ENCODE data around the gene CDK5RAP2. TPM values are rescaled to one million over a fixed set of nuclear protein-coding genes. Genes with fewer than 3 reads are reported as not detected.

The CDK5RAP2 gene
- total RNA-seq, 3 donors from 2014 or later (not counting 1 experiment from before 2014, with no cell fraction given), result 81.5 to 95.7 (median 82.4) TPM

DNA sequence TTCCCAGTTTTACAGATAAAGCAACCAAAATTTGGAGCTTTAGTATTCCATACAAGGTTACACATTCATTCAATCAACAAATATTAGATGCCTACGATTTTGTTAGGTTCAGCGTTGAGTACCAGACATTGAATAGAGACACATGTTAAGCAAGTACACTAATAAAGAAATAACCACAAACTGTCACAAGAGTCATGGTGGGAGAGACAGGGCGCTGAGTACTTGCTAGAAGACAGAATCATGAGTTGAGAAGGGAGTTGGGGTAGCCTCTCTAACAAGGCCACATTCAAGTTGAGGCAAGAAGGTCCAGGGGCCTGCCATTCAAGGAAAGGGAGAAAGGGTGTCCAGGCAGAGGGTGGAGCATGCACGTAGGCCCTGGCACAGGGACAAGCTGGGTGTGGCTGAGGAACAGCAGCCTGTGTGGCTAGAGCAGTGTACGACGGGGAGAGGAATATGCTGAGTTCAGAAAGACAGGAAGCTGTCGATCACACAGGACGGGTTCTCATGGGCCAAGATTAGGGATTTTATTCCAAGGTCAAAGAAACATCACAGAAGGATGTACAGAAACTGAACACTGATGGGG is 17.0 kb downstream of the CDK5RAP2 start:
- Mint-ChIP-seq H3K36me3 (peaks cover 19% of the 10 kb centered on the region), H3K27me3 (ENCODE audit: low read depth in 2 of 2) (no peaks in the 10 kb centered on the region), H3K4me1 (peaks cover 36 to 41% of the 10 kb centered on the region in 2 donors), H3K4me3 (no peak overlapping the region), H3K9me3 (no peaks in the 10 kb centered on the region), H3K27ac (peak overlapping the region in 1 of 2 donors; percentile 21)
- no peak for DNase-seq
- TF ChIP-seq, protein P1, sequence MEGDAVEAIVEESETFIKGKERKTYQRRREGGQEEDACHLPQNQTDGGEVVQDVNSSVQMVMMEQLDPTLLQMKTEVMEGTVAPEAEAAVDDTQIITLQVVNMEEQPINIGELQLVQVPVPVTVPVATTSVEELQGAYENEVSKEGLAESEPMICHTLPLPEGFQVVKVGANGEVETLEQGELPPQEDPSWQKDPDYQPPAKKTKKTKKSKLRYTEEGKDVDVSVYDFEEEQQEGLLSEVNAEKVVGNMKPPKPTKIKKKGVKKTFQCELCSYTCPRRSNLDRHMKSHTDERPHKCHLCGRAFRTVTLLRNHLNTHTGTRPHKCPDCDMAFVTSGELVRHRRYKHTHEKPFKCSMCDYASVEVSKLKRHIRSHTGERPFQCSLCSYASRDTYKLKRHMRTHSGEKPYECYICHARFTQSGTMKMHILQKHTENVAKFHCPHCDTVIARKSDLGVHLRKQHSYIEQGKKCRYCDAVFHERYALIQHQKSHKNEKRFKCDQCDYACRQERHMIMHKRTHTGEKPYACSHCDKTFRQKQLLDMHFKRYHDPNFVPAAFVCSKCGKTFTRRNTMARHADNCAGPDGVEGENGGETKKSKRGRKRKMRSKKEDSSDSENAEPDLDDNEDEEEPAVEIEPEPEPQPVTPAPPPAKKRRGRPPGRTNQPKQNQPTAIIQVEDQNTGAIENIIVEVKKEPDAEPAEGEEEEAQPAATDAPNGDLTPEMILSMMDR (IDR thresholded peaks at IDR 0.05), result no peak
- no peak overlapping the region for H3K27ac ChIP-seq (ENCODE audit: low read length)
- no peak overlapping the region for H3K4me3 ChIP-seq (ENCODE audit: low read length)
- peaks cover 53% of the 10 kb centered on the region for H3K36me3 ChIP-seq (ENCODE audit: control insufficient read depth, insufficient read depth, low read length)
- no peaks in the 10 kb centered on the region for H3K9me3 ChIP-seq (ENCODE audit: control insufficient read depth, insufficient read depth, low read length)
- no peak for ATAC-seq
- intact Hi-C loops (cut with micrococcal nuclease), result no loop called here
- H3K27me3 ChIP-seq (ENCODE audit: control insufficient read depth, insufficient read depth, low read length), result no peaks in the 10 kb centered on the region
- 74% methylated on average over 8 of the region's 8 CpGs for WGBS (ENCODE audit: insufficient coverage)
- H3K4me1 ChIP-seq (ENCODE audit: control insufficient read depth, insufficient read depth, low read length), result no peaks in the 10 kb centered on the region

DNA sequence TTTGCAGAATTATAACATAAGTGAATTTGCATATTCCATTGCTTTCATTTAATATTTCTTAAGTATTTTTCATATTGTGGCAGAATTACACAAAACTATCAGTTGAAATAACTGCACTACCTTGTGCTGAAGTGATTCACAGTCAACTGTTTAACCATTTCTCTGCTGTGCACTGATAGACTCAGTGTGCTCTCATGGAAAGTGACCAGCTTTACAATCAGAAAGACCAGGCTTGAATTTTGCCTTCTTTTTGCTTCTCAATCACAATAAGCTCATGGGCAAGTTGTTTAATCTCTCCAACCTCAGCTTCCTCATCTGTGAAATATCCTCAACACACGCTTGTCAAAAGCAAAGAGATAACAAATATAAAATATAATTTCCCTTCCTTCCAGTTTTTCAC is 18.3 kb downstream of the CDK5RAP2 start:
- Mint-ChIP-seq H3K4me3 (no peak overlapping the region), H3K27me3 (ENCODE audit: low read depth in 2 of 2) (no peaks in the 10 kb centered on the region), H3K9me3 (no peaks in the 10 kb centered on the region), H3K27ac (peak overlapping the region in 1 of 2 donors; percentile 8), H3K4me1 (peaks cover 42 to 46% of the 10 kb centered on the region in 2 donors), H3K36me3 (peaks cover 19% of the 10 kb centered on the region)
- DNase-seq (no peak), ATAC-seq (no peak)
- 92% methylated on average over 1 of the region's 1 CpG for WGBS (ENCODE audit: insufficient coverage)
- Histone ChIP-seq H3K27me3 (ENCODE audit: control insufficient read depth, insufficient read depth, low read length) (no peaks in the 10 kb centered on the region), H3K27ac (ENCODE audit: low read length) (no peak overlapping the region), H3K4me1 (ENCODE audit: control insufficient read depth, insufficient read depth, low read length) (no peaks in the 10 kb centered on the region), H3K9me3 (ENCODE audit: control insufficient read depth, insufficient read depth, low read length) (no peaks in the 10 kb centered on the region), H3K4me3 (ENCODE audit: low read length) (no peak overlapping the region), H3K36me3 (ENCODE audit: control insufficient read depth, insufficient read depth, low read length) (peaks cover 47% of the 10 kb centered on the region)
- TF ChIP-seq, protein P1 (IDR thresholded peaks at IDR 0.05), result no peak
- intact Hi-C loops (cut with micrococcal nuclease), result no loop called here

DNA sequence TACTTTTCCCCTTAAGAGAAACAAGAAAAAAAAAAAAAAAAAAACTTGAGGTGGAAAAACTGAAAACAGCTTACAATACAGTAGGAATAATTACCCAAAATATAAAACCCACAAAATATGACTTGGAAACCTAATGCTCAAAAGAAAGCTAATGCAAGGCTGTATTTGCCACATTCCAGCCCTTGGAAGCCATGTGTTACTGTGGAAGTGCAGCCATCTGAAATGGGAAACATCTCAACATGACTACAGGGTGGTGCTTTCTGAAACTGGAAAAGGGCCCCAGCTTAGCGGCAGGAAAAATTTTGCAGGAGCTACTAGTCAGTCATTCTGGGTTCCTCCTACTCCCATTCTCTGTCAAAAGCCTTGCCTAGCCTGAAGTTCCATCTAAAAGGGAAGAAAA is 20.4 kb downstream of the CDK5RAP2 start:
- intact Hi-C loops (cut with micrococcal nuclease), result no loop called here
- DNase-seq (no peak), ATAC-seq (no peak)
- no peak overlapping the region for H3K4me3 Mint-ChIP-seq
- no peak overlapping the region for H3K27ac Mint-ChIP-seq
- H3K27me3 Mint-ChIP-seq (ENCODE audit: low read depth in 2 of 2), result no peaks in the 10 kb centered on the region
- H3K9me3 Mint-ChIP-seq, result no peaks in the 10 kb centered on the region
- Histone ChIP-seq H3K27me3 (ENCODE audit: control insufficient read depth, insufficient read depth, low read length) (no peaks in the 10 kb centered on the region), H3K4me3 (ENCODE audit: low read length) (no peak overlapping the region), H3K9me3 (ENCODE audit: control insufficient read depth, insufficient read depth, low read length) (no peaks in the 10 kb centered on the region), H3K4me1 (ENCODE audit: control insufficient read depth, insufficient read depth, low read length) (peaks cover 2% of the 10 kb centered on the region), H3K36me3 (ENCODE audit: control insufficient read depth, insufficient read depth, low read length) (peaks cover 33% of the 10 kb centered on the region), H3K27ac (ENCODE audit: low read length) (no peak overlapping the region)
- H3K4me1 Mint-ChIP-seq, result peaks cover 37 to 40% of the 10 kb centered on the region in 2 donors
- TF ChIP-seq, protein P1 (IDR thresholded peaks at IDR 0.05), result no peak
- H3K36me3 Mint-ChIP-seq, result peaks cover 7% of the 10 kb centered on the region
- WGBS (ENCODE audit: insufficient coverage), result 70% methylated on average over 1 of the region's 1 CpG

DNA sequence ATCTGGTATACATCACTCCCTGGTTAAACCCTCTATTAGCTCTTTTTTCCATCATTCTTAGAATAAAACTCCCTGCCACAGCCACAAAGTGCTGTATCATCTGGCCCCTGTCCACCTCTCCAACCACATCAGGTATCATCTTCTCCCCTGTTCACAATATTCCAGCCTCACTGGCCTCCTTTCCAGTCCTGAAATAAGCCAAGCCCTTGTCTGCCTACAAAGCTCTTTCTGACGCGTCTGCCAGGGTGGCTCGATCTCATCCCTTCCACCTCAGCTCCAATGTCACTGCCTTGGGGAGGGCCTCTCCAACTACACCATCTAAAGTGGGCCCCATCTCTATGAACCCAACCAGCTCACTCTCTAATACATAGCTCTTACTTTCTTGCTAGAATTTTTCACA is 21.5 kb downstream of the CDK5RAP2 start:
- WGBS (ENCODE audit: insufficient coverage), result 100% methylated on average over 3 of the region's 3 CpGs
- no peaks in the 10 kb centered on the region for H3K9me3 Mint-ChIP-seq
- H3K36me3 ChIP-seq (ENCODE audit: control insufficient read depth, insufficient read depth, low read length), result peaks cover 30% of the 10 kb centered on the region

More for the DNA sequence above, 21.5 kb downstream of the CDK5RAP2 start:
- TF ChIP-seq, protein P1 (IDR thresholded peaks at IDR 0.05), result no peak
- no peaks in the 10 kb centered on the region for H3K27me3 ChIP-seq (ENCODE audit: control insufficient read depth, insufficient read depth, low read length)
- Mint-ChIP-seq H3K4me1 (peaks cover 35 to 37% of the 10 kb centered on the region in 2 donors), H3K27me3 (ENCODE audit: low read depth in 2 of 2) (no peaks in the 10 kb centered on the region), H3K36me3 (peaks cover 7% of the 10 kb centered on the region), H3K27ac (peak overlapping the region in 1 of 2 donors; percentile 33), H3K4me3 (no peak overlapping the region)
- H3K4me1 ChIP-seq (ENCODE audit: control insufficient read depth, insufficient read depth, low read length), result peaks cover 2% of the 10 kb centered on the region
- H3K9me3 ChIP-seq (ENCODE audit: control insufficient read depth, insufficient read depth, low read length), result no peaks in the 10 kb centered on the region
- no peak overlapping the region for H3K27ac ChIP-seq (ENCODE audit: low read length)
- ATAC-seq, result no peak
- no peak overlapping the region for H3K4me3 ChIP-seq (ENCODE audit: low read length)
- DNase-seq, result no peak
- intact Hi-C loops (cut with micrococcal nuclease), result no loop called here
